Measurements from ENCODE around the gene PTPRQ. TPM values are rescaled to one million over a fixed set of nuclear protein-coding genes. Genes with fewer than 3 reads are reported as not detected.

The PTPRQ gene
- total RNA-seq, 1 donor from 2014 or later = 7.8 TPM

- no peak for ATAC-seq
- H3K4me3 ChIP-seq = no peak overlapping the region
- H3K36me3 ChIP-seq = no peaks in the 10 kb centered on the region
- no peak overlapping the region for H3K27ac ChIP-seq
- H3K9me3 ChIP-seq = no peaks in the 10 kb centered on the region
- H3K4me1 ChIP-seq = no peaks in the 10 kb centered on the region
- no peak for TF ChIP-seq CTCF (IDR thresholded peaks at IDR 0.05)
- DNase-seq = no peak
- intact Hi-C loops (cut with DNase I) = no loop called here
- no peaks in the 10 kb centered on the region for H3K27me3 ChIP-seq (ENCODE audit: low read depth)
Measured at GRCh38 chr12:80636832-80637231, 192.8 kb downstream of the PTPRQ start.

GRCh38 chr12:80641936-80642335, 197.9 kb downstream of the PTPRQ start:
- intact Hi-C loops (cut with DNase I) = no loop called here
- no peaks in the 10 kb centered on the region for H3K27me3 ChIP-seq (ENCODE audit: low read depth)
- H3K4me1 ChIP-seq = no peaks in the 10 kb centered on the region
- no peak overlapping the region for H3K27ac ChIP-seq
- no peaks in the 10 kb centered on the region for H3K9me3 ChIP-seq
- ATAC-seq = no peak
- H3K36me3 ChIP-seq = no peaks in the 10 kb centered on the region
- no peak for DNase-seq
- H3K4me3 ChIP-seq = no peak overlapping the region
- no peak for TF ChIP-seq CTCF (IDR thresholded peaks at IDR 0.05)

- Histone ChIP-seq H3K9me3 (no peaks in the 10 kb centered on the region), H3K27me3 (ENCODE audit: low read depth) (no peaks in the 10 kb centered on the region), H3K36me3 (no peaks in the 10 kb centered on the region), H3K27ac (no peak overlapping the region), H3K4me1 (no peaks in the 10 kb centered on the region), H3K4me3 (no peak overlapping the region)
- DNase-seq (no peak), ATAC-seq (no peak)
- TF ChIP-seq CTCF (IDR thresholded peaks at IDR 0.05) = no peak
- intact Hi-C loops (cut with DNase I) = no loop called here
Measured at GRCh38 chr12:80643961-80644360, 199.9 kb downstream of the PTPRQ start.

- intact Hi-C loops (cut with DNase I) = no loop called here
- Histone ChIP-seq H3K36me3 (no peaks in the 10 kb centered on the region), H3K27ac (no peak overlapping the region), H3K27me3 (ENCODE audit: low read depth) (no peaks in the 10 kb centered on the region), H3K4me3 (no peak overlapping the region), H3K9me3 (no peaks in the 10 kb centered on the region), H3K4me1 (no peaks in the 10 kb centered on the region)
- no peak for DNase-seq
- no peak for ATAC-seq
- no peak for TF ChIP-seq CTCF (IDR thresholded peaks at IDR 0.05)
Measured at GRCh38 chr12:80648881-80649280, 204.8 kb downstream of the PTPRQ start.

- ATAC-seq = no peak
- intact Hi-C loops (cut with DNase I) = no loop called here
- DNase-seq = no peak
Measured at GRCh38 chr12:80655751-80656150, 211.7 kb downstream of the PTPRQ start.

More at GRCh38 chr12:80655751-80656150, 211.7 kb downstream of the PTPRQ start:
- Histone ChIP-seq H3K4me3 (no peak overlapping the region), H3K36me3 (no peaks in the 10 kb centered on the region), H3K27me3 (ENCODE audit: low read depth) (no peaks in the 10 kb centered on the region), H3K4me1 (no peaks in the 10 kb centered on the region), H3K9me3 (no peaks in the 10 kb centered on the region), H3K27ac (no peak overlapping the region)
- no peak for TF ChIP-seq CTCF (IDR thresholded peaks at IDR 0.05)
